HepG2 (cell line): ENCODE data around the gene TPM2. TPM values are rescaled to one million over a fixed set of nuclear protein-coding genes. Genes with fewer than 3 reads are reported as not detected.

ENCODE experiments used
- ATAC-seq: fragments of 200-7000 bp; cut with Tn5 transposase; 3 replicates; pipeline ENCODE4 v1.9.1; 2020; ENCODE audit warnings: mild to moderate bottlenecking, moderate library complexity
- BruUV-seq: library from RNA; stranded (reverse); fragments of 400-500 nt; replicated peaks from 2 replicates; lab custom pipeline; 2021; lab: Mats Ljungman, UMichigan
- CTCF ChIA-PET: fragments of 300-600 bp; formaldehyde crosslinking; extraction: SDS; loops from one replicate; lab custom pipeline; 2021; ENCODE audit warnings: low total read pairs, inconsistent platforms, low intra/inter-chr PET ratio; lab: Yijun Ruan, JAX
- POLR2A ChIA-PET: fragments of 350-600 bp; sonication (Branson Sonifier 250); formaldehyde crosslinking; loops from one replicate; lab custom pipeline; 2020; ENCODE audit warnings: antibody characterized with exemption, inconsistent platforms; lab: Yijun Ruan, JAX
- DNase-seq: peaks from one replicate; pipeline ENCODE4 v3.0.0-alpha.2; 2015; ENCODE audit warnings: low spot score
- FAIRE-seq: peaks from 3 replicates; lab custom pipeline; 2011; peaks lifted over from hg19 to GRCh38; lab: Jason Lieb, UNC
- H2AFZ ChIP-seq: one replicate; pipeline ENCODE4 v1.6.1; 2011; ENCODE audit warnings: low read length, inconsistent platforms
- H3K27ac ChIP-seq: fragments of 300-600 bp; 3 replicates; pipeline ENCODE4 v1.8.0; 2011; ENCODE audit warnings: mixed run types, mild to moderate bottlenecking, mixed read lengths, low read length, inconsistent platforms; ENCODE audit not compliant: insufficient read depth; ENCODE audit errors: extremely low read length
- H3K27me3 ChIP-seq, 2 experiments: fragments of 200-600 bp in 1 of 2; 2 replicates in 1 of 2; 3 replicates in 1 of 2; pipeline versions ENCODE4 v1.6.0 to v1.8.0; 2011; ENCODE audit warnings: low read length in 2 of 2, mild to moderate bottlenecking in 2 of 2, moderate library complexity in 2 of 2, inconsistent platforms in 1 of 2; ENCODE audit not compliant: insufficient read depth in 2 of 2, control insufficient read depth in 1 of 2
- H3K36me3 ChIP-seq, 2 experiments: fragments of 200-600 bp in 1 of 2; replicated peaks in 1 of 2; 2 replicates in 1 of 2; 3 replicates in 1 of 2; pipeline versions ENCODE4 v1.5.1 to v1.8.0; 2011; ENCODE audit warnings: low read length in 2 of 2, inconsistent platforms in 1 of 2; ENCODE audit not compliant: insufficient read depth in 2 of 2, control insufficient read depth in 1 of 2
- H3K4me1 ChIP-seq: 2 replicates; pipeline ENCODE4 v1.5.1; 2012; ENCODE audit warnings: low read length, inconsistent platforms; ENCODE audit not compliant: insufficient read depth
- H3K4me2 ChIP-seq: 2 replicates; pipeline ENCODE4 v1.6.0; 2011; ENCODE audit warnings: low read depth, low read length, inconsistent platforms
- H3K4me3 ChIP-seq, 3 experiments: fragments of 200-600 bp in 1 of 3; sonication (generic), shearing (Covaris generic) in 1 of 3; replicated peaks in 1 of 3; 2 replicates each; pipeline ENCODE4 v1.5.1; 2011 to 2016; ENCODE audit warnings: low read length in 3 of 3, inconsistent platforms in 2 of 3, low read depth in 2 of 3, mild to moderate bottlenecking in 2 of 3, control low read depth in 1 of 3, mixed read lengths in 1 of 3; ENCODE audit not compliant: insufficient read depth in 1 of 3
- H3K79me2 ChIP-seq: one replicate; pipeline ENCODE4 v1.6.1; 2011; ENCODE audit warnings: low read length, inconsistent platforms; ENCODE audit not compliant: insufficient read depth
- H3K9ac ChIP-seq: 2 replicates; pipeline ENCODE4 v1.6.0; 2011; ENCODE audit warnings: mild to moderate bottlenecking, low read depth, low read length, inconsistent platforms; ENCODE audit not compliant: insufficient read depth
- H3K9me3 ChIP-seq: 2 replicates; pipeline ENCODE4 v1.5.1; 2012; ENCODE audit warnings: mild to moderate bottlenecking, low read length
- H4K20me1 ChIP-seq: 2 replicates; pipeline ENCODE4 v1.6.0; 2011; ENCODE audit warnings: inconsistent platforms, mild to moderate bottlenecking, low read length, moderate library complexity; ENCODE audit not compliant: insufficient read depth
- FOXA1 ChIP-seq, 2 experiments: fragments of 450-650 bp in 1 of 2; sonication (generic) in 1 of 2; formaldehyde crosslinking in 1 of 2; IDR thresholded peaks; 2 replicates each; pipeline versions ENCODE4 v1.4.0 to v1.6.1; 2016 to 2020; ENCODE audit warnings: missing genetic modification reagents in 1 of 2
- GABPB1 ChIP-seq: IDR thresholded peaks from 2 replicates; pipeline ENCODE4 v1.6.1; 2016; ENCODE audit warnings: mild to moderate bottlenecking, missing genetic modification reagents, moderate library complexity, missing compliant biosample characterization
- GTF3A ChIP-seq: sonication (generic); formaldehyde crosslinking; conservative IDR thresholded peaks from 2 replicates; pipeline ENCODE4 v1.4.0; 2020; ENCODE audit warnings: mild to moderate bottlenecking, missing genetic modification reagents
- ISL2 ChIP-seq: sonication (generic); formaldehyde crosslinking; IDR thresholded peaks from 2 replicates; pipeline ENCODE4 v1.5.0; 2020; ENCODE audit warnings: missing genetic modification reagents
- MAFG ChIP-seq: sonication (generic); formaldehyde crosslinking; IDR thresholded peaks from 2 replicates; pipeline ENCODE4 v1.5.1; 2020; ENCODE audit warnings: mild to moderate bottlenecking, missing genetic modification reagents
- PRPF4 ChIP-seq: fragments of 200-400 bp; formaldehyde crosslinking; IDR thresholded peaks from 2 replicates; pipeline ENCODE4 v1.6.1; 2016; ENCODE audit warnings: low read length, low read depth; ENCODE audit not compliant: poor library complexity, severe bottlenecking
- XRCC5 ChIP-seq: fragments of 200-400 bp; formaldehyde crosslinking; optimal IDR thresholded peaks from 2 replicates; pipeline ENCODE3; 2017; ENCODE audit warnings: mild to moderate bottlenecking, low read length
- ZFP82 ChIP-seq: sonication (generic); formaldehyde crosslinking; IDR thresholded peaks from 2 replicates; pipeline ENCODE4 v1.5.1; 2020; ENCODE audit warnings: mild to moderate bottlenecking, missing genetic modification reagents, borderline replicate concordance
- ZNF501 ChIP-seq: sonication (generic); formaldehyde crosslinking; IDR thresholded peaks from 2 replicates; pipeline ENCODE4 v1.5.1; 2020; ENCODE audit warnings: mild to moderate bottlenecking, moderate library complexity, missing genetic modification reagents
- ZNF672 ChIP-seq: sonication (generic); formaldehyde crosslinking; IDR thresholded peaks from 2 replicates; pipeline ENCODE4 v1.8.1; 2022; ENCODE audit warnings: missing genetic modification reagents
- ZNF776 ChIP-seq: sonication (generic); formaldehyde crosslinking; IDR thresholded peaks from 2 replicates; pipeline ENCODE4 v1.4.0; 2020; ENCODE audit warnings: mild to moderate bottlenecking, missing genetic modification reagents
- WGBS: methylation state at CpG from one replicate; pipeline ENCODE4 v1.1.6; 2017; ENCODE audit warnings: low lambda C conversion rate; 5-methylcytosine and 5-hydroxymethylcytosine counted together
- in situ Hi-C: cut with HindIII; loops from 2 replicates; pipeline ENCODE4 v1.10.0; 2017; ENCODE audit warnings: low pct_unique_long_range_greater_than_20kb; ENCODE audit not compliant: extremely low pct_ligation_motif_present
- intact Hi-C: fragments of 100-400 bp; cut with micrococcal nuclease; formaldehyde crosslinking; loops from one replicate; pipeline ENCODE4 v1.10.0; 2022; ENCODE audit not compliant: unreplicated experiment
- polyA plus RNA-seq, 8 experiments: library from polyadenylated mRNA; depleted of rRNA in 3 of 8; stranded (reverse) in 7 of 8; unstranded in 1 of 8; fragments of >200 nt; fragmentation: Illumina TruSeq in 4 of 8; extraction: Trizol in 4 of 8; gene quantifications; 2 replicates each; pipeline versions ENCODE4 v1.2.1 to v1.2.3, GENCODE V29; 2011 to 2016; ENCODE audit warnings: low read depth in 4 of 8, missing spikeins in 1 of 8, mixed read lengths in 1 of 8; ENCODE audit not compliant: insufficient read depth in 1 of 8
- total RNA-seq, 5 experiments: library from RNA; depleted of rRNA; stranded (reverse); fragments of >200 nt; fragmentation: Illumina TruSeq; extraction: Trizol; gene quantifications; 2 replicates each; pipeline ENCODE4 v1.2.3, GENCODE V29; 2016; ENCODE audit warnings: low read depth in 1 of 5
- TF ChIP-seq, protein P1 (sequence below): sonication (generic); formaldehyde crosslinking; IDR thresholded peaks from 2 replicates; pipeline ENCODE4 v1.8.1; 2023; ENCODE audit warnings: mild to moderate bottlenecking, missing genetic modification reagents, borderline replicate concordance

TPM2 gene
- total and polyA plus RNA-seq, 2 of the 13 experiments (the other 11 are each of a cell fraction or from before 2014, with no cell fraction given), result 3.1 to 10.7 TPM

DNA sequence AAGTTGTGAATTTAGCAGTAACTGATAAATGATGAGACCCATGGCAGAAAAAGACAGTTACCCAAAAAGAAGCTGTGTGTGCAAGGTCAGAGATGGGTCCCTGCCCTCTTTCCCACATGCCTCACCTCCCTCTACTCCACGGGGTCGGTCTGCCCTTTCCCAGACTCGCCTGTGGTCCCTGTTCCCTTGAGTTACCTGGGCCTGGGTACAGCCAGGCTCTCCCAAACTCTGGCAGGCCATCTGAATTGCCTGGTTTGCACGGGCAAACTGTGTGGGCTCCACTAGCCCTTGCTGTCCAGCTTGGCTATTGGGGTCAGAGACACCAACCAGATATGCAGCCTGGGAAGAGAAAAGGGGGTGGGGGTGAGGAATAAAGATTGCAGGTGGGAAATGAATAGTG is 18.4 kb upstream of the TPM2 start:
- intact Hi-C loops, result no loop called here
- TF ChIP-seq ZNF776 (CRISPR knock-in tag), result no peak
- no peak for TF ChIP-seq GABPB1 (CRISPR knock-in tag)
- no peak for TF ChIP-seq ISL2 (CRISPR knock-in tag)
- no peak for TF ChIP-seq MAFG (CRISPR knock-in tag)
- TF ChIP-seq, protein P1, sequence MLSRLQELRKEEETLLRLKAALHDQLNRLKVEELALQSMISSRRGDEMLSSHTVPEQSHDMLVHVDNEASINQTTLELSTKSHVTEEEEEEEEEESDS (CRISPR knock-in tag), result no peak
- TF ChIP-seq PRPF4, result no peak
- TF ChIP-seq FOXA1 (IDR thresholded peaks at IDR 0.05), result no peak
- no peak for TF ChIP-seq FOXA1 (CRISPR knock-in tag; IDR thresholded peaks at IDR 0.05)
- TF ChIP-seq XRCC5, result no peak
- no peak for TF ChIP-seq ZNF672 (CRISPR knock-in tag)
- no peak for TF ChIP-seq GTF3A (CRISPR knock-in tag)
- TF ChIP-seq ZNF501, result no peak
- no peak for TF ChIP-seq ZFP82
- H3K36me3 ChIP-seq, result peaks cover 60 to 92% of the 10 kb centered on the region in 2 experiments

More for the DNA sequence above, 18.4 kb upstream of the TPM2 start:
- H3K9ac ChIP-seq, result no peak overlapping the region
- DNase-seq (no peak), ATAC-seq (no peak), FAIRE-seq (no peak)
- H3K9me3 ChIP-seq, result no peaks in the 10 kb centered on the region
- BruUV-seq, result no TSS peak
- in situ Hi-C loops, result no loop called here
- H2AFZ ChIP-seq, result no peak overlapping the region
- no peak overlapping the region for H3K4me2 ChIP-seq
- no peaks in the 10 kb centered on the region for H4K20me1 ChIP-seq
- H3K79me2 ChIP-seq, result no peaks in the 10 kb centered on the region
- POLR2A ChIA-PET, result interaction anchor here (1.9 kb wide), 1 partner anchor 20 kb away, joined by 5 read pairs; no protein-coding TSS in a partner anchor
- H3K27me3 ChIP-seq, result no peaks in the 10 kb centered on the region
- CTCF ChIA-PET, result no interaction called here
- no peak overlapping the region for H3K4me3 ChIP-seq
- 98% methylated on average over 4 of the region's 4 CpGs for WGBS
- H3K4me1 ChIP-seq, result no peaks in the 10 kb centered on the region
- H3K27ac ChIP-seq, result no peak overlapping the region
